NT2/D1 (cell line): ENCODE results near the gene LARGE2.

Experiments
- SUZ12 ChIP-seq: IDR thresholded peaks from 2 replicates; pipeline ENCODE4 v1.6.1; 2011; ENCODE audit not compliant: insufficient read length, insufficient read depth; ENCODE audit errors: extremely low read depth
- ZNF274 ChIP-seq: IDR thresholded peaks from 2 replicates; pipeline ENCODE4 v1.6.1; 2011; ENCODE audit warnings: mild to moderate bottlenecking, low read depth, low read length

DNA sequence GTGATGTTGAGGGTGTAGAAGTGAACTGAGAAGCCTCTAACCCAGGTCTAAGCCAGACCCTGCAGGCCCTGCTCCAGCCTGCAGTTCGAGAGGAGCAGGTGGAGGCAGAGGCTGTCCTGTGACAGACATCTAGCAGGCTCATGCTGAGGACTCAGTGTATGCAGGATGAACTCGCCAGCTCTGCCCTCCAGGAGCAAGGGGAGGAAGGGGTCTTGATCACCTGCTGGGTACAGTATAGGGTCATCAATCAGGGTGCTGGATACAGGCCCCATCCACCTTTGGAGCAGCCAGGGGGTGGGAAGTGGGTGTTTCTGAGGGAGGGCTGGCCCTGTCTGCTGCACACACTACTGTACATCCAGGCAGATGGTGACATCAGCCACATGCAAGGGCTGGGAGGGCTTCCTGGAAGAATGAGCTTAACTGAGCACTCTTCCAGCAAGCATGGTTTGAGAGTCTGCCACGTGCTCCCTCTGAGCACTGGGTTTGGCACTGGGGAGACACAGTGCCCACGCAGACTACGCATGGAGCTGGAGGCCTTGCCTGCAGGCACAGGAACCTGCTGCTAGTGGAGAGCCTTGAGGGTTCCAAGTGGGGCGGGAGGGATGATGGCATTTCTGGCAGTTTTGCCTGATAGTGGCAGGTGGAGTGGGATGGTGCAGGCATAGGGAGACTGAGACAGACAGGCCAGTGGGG is 27.8 kb upstream of the LARGE2 start:
- TF ChIP-seq ZNF274, result no peak
- no peak for TF ChIP-seq SUZ12
